HG03045 (cell line): Measurements from ENCODE around the gene CHCHD4.
"Not testable (repeated sequence)": the region's sequence is repeated elsewhere in the genome, so short reads cannot be mapped to it uniquely, and the experiment has no call there.

Source experiments
- ATAC-seq: cut with Tn5 transposase; IDR thresholded peaks from one replicate; pipeline ENCODE4 v1.9.1; 2021; ENCODE audit warnings: mild to moderate bottlenecking, moderate library complexity; ENCODE audit not compliant: unreplicated experiment

Gene CHCHD4

DNA sequence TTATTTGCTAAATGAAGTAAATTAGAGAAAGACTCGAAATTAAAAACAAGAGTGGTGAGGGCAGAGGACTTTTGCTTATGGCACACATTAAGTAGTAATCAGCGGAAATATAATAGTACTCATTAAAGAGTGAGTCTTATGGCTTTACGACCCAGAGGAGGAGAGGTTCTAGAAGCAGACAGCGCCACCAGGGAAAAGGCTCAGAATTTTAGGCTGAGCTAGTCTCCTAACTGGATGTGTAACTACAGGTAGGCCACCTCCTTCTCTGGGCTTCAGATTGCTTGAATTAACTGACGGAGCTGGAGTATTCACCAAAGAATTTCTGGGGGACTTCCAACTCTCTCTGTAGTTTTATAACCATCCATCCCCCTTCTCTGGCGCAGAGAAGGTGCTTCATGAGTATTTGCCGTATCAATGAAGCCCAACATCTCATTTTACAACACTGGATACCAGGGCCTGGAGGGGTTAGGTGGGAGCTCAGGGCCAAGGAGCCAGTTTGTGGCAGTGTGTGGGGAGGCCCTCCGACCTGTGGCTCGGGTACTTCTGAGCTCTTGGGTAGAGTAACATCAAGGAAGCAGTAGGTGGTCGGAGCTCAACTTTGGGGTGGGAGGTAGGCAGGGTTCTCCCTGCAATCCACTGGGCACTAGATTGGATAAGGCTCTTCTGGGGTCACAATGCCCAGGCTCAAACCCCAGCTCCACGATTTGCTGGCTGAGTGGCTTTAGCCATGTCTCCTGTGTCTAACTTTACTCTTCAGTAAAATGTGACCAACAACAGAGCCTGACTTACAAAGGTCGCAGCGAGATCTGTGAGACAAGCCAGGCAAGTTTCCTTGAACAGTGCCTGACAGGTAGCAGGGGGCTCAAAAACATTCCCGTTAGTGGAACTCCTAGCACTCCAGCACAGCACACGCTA lies 1.1 kb downstream of the CHCHD4 start:
- no peak for ATAC-seq

DNA sequence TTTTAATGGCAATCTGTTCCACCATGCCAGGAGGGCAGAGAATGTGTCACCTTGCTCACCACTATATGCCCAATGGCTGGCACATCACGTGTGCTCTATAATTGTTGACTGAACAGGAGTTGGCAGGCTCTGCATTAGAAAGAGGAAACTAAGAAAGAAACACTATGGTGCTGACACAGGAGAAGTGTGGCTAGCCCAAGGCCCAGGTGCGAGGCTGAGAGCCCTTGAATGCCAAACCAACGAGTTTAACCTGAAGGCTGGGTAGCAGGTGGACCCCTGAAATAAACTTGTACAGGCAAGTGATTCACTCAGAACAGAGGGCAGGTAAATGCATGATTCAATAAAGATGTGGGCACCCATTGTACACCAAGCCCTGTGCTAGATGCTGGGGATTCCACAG lies 2.4 kb downstream of the CHCHD4 start:
- no peak for ATAC-seq

DNA sequence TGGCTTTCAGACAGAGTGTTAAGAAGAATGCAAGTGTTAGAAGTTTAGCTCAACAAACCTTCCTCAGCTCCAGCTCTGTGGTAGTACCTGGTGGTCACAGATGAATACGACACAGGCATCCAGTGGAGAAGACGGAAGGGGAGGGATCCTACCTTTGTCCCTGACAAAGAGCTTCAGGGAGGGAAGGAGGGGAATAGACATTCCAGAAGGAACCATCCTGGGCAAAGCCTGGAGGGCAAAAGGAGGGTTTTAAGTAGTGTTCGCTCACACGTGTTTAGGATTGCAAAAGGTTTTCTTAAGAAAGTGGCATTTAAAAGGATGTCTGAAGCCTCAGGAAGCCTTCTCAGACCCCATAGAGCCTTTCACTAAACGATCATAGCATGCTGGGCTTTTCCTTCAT lies 2.8 kb downstream of the CHCHD4 start:
- ATAC-seq = no peak

DNA sequence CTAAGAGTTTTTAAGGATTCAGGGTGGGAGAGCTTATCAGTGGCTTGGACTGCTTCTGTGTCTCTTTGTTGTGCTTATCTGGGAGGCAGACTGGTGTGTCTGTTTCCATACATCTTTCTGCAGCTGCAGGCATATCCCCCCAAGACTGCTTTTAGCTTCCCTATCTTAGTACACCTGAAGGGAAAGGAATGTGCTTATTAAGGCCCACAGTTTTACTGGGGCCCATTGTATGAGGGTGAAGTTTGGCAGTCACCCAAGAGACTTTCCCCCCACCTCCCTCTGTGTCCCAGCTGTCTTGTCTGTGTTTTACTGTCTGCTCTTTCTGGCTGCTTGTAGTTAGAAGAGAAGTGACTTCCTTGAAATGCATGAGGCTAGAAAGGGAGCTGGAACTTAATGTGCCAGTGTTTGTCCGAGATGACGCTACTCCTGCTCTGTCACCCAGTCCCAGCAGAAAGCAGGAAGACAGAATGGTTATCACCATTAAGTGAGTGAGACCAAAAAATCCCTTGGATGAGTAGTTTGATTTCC lies 3.7 kb downstream of the CHCHD4 start:
- ATAC-seq = not testable (repeated sequence)

DNA sequence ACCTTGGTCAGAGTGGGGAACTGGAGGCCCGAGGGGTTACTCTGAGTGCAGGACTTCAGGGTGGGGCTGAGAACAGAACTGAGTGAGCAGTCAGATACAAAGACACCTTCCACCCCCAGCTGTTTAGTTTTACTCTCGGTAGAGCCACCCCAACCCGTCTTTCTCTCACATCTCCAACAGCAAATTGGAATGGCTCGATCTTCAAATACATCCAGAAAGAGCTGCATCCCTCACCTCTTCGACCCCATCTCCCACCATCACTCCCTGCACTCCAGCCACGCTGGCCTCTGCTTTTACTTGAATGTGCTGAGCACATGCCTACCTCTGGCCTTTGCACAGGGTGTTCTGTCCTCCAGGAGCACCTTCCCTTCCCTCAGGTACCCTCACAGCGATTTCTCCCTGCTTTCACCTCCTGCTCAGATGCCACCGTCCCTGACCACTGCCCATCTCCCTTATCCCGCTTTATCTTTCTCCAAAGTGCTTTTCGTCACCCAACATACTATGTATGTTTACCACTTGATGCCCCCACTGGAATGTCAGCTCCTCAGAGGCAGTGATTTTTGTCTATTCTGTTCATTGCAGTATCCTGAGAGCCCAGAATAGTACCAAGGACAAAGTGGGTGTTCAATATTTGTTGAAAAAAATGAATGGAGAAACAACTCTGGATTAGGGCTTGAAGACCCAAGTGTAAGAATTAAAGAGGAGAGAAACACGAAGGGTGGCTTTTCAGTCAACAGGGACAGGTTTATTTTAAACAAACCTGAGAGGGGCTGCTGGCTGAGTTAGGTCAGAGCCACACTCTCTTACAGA lies 4.4 kb downstream of the CHCHD4 start:
- no peak for ATAC-seq

DNA sequence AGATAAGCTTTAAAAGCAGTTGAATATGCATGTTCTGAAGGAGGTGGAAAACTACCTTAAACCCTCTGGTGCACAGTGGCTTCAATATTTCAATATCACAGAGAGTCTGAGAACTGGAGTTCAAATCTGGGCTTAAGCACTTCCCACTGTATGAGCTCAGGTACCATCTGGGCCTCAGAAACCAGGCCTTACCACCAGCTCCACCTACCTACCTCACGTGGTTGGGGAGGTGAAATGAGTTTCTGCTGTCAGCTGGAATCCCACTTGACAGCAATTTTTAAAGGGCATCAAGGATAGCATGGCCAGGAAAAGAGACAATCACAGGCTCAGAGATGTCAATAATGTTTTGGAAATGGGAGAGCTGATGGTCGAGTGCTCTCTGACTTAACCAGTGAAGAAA lies 5.0 kb downstream of the CHCHD4 start:
- ATAC-seq = no peak

DNA sequence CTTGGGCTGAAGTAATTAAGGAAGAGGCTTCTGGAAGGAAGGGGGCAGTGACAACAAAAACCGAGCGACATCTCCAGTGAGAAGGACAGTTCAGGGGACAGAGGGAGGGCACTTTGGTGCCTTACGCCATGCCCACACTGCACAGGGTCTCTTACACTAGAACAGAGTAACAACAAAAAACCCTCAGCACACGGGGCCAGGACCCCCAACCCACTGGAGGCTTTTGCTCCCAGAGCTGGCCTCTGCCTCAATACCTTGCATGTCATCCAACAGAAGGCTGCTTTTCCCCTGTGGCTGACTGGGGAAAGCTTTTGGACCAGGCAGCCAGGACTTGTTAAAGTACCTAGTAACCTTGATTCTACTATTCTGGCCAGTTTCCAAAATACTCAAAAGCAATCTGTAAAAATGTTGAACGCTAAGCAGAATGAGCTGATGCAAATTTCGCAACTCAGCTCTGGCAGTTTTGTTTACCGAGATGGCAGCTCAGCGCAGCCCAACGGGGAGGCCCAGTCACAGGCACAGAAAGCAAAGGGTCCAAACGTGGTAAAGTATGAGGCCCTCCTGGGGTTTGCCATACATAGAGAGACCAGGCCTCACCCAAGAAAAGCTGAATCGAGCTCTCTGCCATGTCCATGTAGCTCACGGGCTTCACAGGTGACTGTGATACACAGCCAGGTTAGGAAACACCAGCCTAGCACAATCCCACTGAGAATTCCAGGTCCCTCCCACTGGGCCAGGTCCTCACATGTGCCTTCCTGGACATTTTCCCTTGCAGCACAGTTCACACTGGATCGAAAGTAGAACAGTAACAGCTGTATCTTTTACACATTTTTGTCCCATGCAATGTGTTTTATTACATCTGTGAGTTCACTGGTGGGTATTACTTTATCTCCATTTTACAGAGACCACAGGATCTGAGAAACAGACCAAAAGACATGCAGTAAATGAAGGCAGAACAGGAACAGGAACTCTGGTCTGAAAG lies 6.0 kb downstream of the CHCHD4 start:
- ATAC-seq = no peak

DNA sequence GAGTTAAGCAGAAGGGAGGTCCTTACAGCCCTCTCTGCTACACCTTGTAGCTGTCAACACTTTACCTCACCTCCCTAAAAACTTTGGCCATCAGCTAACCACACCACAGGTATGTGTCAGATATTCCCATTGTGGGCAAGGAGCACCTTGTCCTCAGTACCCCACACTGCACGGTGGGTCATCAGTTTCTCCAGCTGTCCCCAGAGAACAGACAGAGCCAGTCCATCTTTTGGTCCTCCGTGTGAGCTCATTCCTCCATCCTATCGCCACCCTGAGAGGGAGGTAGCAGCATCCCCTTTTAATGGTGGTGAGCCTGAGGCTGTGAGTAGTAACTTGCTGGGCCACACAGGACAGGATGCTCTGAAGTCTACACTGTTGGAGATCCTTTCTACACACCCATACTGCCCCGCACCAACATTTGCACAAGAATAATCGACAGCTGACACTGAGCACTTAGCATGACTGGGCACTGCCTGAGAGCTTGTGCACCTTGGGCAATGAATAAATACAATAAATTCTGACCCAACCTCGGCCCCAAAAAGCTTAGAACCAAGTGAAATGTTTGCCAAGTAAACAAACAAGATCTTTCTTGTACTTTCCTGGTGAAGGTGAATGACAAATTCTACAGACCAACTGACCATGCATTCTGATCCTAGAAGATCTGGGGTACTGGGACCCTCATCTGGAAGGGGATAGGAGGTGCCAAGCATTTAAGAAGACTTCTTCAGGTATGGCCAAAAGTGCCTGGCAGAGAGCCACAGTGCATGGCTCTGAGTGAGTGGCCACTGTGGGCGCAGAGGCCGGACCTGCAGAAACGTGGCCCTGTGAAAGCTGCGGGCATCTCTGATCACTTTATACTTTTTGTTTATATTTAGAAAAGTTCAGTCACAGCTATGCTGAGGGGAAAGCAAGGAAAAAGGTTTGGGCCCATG lies 6.9 kb downstream of the CHCHD4 start:
- ATAC-seq = no peak

DNA sequence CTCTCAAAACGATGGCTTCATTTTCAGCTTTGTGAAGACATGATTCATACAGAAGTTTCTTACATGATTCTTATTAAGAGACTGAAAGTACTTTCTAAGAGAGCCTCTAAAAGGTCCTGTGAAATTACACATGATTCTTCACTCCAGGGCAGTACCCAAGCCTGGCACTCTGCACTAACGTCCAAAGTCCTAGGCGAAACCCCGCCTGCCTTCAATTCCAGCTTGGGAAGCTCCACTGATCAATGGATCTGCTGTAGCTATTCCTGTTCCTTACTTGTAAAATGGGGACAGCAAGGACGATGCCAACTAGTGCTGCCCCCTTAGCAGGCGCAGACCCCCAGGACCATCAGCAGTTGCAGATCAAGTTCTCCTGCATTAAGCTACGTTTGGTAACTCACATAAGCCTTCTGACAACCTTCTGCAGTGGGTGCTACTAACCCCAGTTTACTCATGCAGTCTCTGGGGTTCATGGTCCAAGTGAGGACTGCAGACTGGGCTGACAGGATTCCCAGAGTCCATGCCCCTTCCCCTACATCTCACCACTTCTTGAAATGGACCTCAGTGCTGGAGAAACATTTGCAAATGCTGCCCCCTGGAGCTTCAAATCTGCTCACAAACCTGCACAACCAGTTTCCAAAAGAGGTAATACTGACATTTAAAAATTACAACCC lies 10.6 kb downstream of the CHCHD4 start:
- no peak for ATAC-seq

DNA sequence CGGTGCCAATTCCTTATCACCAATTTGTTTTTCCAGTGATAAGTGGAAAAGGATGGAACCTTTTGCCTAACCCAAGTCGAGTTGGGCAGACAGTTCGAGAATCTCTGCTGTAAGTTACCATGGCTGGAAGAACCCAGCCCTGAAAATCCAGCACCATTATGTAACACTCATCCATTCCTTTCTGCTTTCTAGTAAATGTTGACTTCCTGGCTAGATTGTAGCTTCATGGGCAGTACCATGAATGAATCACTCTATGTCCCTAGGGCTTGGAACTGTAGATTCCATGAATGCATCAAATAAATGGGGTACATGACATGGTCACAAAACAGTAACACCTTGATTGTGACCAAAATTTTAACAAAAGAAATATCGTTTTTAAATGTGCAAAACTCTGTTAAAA lies 14.0 kb downstream of the CHCHD4 start:
- no peak for ATAC-seq

DNA sequence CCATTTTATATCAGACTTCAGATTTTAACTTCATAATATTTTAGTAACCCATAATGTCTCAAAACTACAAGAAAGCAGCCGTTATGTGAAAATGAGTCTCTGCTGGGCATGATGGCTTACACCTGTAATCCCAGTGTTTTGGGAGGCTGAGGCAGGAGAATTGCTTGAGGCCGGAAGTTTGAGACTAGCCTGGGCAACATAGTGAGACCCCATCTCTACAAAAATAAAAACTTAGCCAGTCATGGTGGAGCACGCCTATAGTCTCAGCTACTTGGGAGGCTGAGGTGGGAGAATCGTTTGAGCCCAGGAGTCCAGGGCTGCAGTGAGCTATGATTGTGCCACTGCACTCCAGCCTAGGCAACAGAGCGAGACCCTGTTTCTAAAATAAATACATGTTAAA lies 14.8 kb downstream of the CHCHD4 start:
- not testable (repeated sequence) for ATAC-seq

DNA sequence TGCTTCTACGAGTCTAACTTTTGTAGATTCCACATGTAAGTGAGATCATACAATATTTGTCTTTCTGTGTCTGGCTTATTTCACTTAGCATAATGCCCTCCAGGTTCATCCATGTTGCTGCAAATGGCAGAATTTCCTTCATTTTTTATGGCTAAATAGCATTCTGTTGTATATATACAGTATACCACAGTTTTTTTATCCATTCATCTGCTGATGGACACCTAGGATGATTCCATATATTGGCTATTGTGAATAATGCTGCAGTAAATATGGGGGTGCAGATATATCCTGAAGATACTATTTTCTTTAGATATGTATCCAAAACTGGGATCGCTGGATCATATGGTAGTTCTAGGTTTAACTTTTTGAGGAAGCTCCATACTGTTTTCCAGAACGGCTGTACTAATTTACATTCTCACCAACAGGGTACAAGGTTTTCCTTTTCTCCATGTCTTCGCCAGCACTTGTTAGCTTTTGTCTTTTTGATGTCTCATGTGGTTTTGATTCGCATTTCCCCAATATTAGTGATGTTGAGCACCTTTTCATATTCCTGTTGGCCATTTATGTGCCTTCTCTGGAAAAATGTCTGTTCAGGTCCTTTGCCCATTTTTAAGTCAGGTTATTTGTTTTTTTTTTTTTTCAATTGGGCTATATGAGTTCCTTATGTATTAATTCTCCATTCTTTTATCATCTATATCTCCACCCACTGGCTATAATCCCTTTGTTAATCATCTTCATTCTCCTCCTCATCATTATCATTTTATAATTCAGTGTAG lies 26.9 kb downstream of the CHCHD4 start:
- ATAC-seq = no peak

DNA sequence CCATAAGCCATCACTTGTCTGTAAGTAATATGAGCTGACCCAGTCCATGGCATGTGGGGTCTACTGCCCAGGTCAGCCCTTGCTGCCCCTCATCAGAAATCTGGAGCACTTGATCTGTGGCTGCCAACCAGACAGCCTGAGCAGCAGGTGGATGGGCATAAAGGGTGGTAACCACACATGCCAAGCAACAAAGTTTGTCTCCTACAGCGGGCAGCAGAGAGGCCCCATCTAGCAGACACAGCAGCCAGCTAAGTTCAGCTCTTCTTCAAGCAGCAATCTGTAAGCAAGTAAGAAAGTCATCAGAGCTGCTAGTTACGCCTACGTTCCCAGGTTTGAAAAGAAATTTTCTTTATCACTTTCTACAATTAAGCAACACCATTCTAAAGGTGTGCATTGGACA lies 27.9 kb downstream of the CHCHD4 start:
- ATAC-seq = no peak

DNA sequence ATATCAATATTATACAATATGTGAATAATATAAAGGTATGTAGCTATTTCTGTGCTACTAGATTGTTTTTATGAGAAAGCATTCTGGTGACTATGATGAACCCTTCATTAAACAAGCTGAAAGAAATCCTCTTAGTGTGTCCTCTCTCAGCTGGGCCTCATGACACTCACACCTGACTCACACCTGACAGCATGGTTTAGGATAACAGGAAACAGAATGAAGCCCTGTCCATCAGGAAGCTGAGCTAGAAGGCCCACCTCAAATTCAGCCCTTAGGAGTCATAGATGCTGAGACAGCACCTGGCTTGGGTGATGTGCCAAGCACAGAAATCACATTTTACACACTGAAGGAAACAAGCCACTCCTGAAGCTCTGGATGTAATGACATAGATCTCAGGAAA lies 30.8 kb downstream of the CHCHD4 start:
- no peak for ATAC-seq

DNA sequence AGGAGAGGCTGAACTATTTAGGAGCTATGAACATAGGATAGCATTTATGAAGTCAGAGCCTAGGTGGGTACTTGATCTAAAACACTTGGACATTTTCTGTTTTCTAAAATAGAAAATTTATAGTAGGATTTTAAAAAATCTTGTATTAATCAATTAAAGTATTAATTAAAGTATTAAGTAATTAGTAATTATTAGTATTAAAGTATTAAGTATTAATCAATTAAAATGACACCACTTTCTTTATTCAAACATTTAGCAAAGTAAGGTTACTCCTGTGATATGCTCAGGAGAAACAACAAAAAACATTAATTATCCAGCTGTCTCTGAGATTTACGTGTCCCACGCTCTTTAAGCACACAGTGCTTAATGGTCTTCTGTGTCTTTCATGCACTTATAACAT lies 32.2 kb downstream of the CHCHD4 start:
- no peak for ATAC-seq

DNA sequence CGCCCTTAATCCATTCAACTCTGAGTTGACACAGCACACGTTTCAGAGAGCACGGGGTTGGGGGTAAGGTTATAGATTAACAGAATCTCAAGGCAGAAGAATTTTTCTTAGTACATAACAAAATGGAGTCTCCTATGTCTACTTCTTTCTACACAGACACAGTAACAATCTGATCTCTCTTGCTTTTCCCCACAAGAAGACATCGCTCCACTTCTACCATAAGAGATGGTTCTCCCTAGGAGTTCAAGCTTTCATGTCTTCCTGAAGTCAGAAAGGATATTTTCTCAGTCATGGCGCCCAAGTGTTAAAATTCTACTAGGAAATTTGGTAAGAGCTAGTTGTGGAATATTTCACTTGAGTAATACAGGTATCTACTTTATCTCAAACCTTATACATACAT lies 32.7 kb downstream of the CHCHD4 start:
- ATAC-seq = not testable (repeated sequence)

DNA sequence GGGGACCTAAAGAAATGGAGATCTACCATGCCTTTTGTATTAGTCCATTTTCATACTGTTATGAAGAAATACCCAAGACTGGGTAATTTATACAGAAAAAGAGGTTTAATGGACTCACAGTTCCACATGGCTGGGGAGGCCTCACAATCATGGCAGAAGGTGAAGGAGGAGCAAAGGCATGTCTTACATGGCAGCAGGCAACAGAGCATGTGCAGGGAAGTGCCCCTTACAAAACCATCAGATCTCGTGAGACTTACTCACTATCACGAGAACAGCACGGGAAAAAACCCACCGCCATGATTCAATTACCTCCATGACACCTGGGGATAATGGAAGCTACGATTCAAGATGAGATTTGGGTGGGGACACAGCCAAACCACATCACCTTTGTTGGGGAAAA lies 37.2 kb downstream of the CHCHD4 start:
- ATAC-seq = not testable (repeated sequence)

DNA sequence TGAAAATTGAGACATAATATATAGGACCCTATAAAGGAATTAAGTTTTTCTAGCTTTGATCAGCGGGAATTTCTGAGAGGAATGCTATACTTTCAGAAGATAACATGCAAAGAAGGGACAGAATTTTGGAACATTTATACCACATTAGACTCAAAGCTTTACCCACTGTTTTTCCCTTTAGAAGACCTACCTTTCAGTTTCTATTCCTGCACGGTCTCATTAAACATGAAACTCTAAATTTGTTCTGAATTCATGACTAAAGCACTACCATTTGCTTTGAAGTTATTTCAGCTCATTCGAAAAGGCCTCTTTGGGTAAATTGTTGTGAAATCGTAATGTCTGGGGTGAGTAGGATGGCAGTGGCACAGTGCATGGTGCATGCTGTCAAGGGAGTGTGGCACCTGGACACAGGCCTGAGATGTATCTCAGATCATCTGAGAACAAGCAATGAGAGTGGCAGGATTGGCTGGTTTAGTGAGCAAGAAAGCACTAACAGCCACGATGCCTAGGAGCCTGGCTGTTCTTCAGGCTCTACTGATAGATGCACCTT lies 42.5 kb downstream of the CHCHD4 start:
- no peak for ATAC-seq
